ENCODE data around the gene TM4SF4. TPM values are rescaled to one million over a fixed set of nuclear protein-coding genes. Genes with fewer than 3 reads are reported as not detected.

TM4SF4 gene
- total and polyA plus RNA-seq, 4 donors = 184 to 230 (median 208) TPM

- no peaks in the 10 kb centered on the region for H3K36me3 ChIP-seq (ENCODE audit: control insufficient read depth in 4 of 4, insufficient read depth in 3 of 4, low read depth in 1 of 4, low read length in 3 of 4)
- 45% methylated on average over 3 of the region's 3 CpGs for WGBS
- H3K27me3 ChIP-seq (ENCODE audit: control insufficient read depth in 4 of 4, insufficient read depth in 4 of 4, low read length in 3 of 4) = no peaks in the 10 kb centered on the region
- TF ChIP-seq SP1 (IDR thresholded peaks at IDR 0.05) (no peak), RXRA (IDR thresholded peaks at IDR 0.05) (no peak), RAD21 (IDR thresholded peaks at IDR 0.05) (no peak), YY1 (IDR thresholded peaks at IDR 0.05) (no peak), FOXA1 (IDR thresholded peaks at IDR 0.05) (no peak), EGR1 (IDR thresholded peaks at IDR 0.05; ENCODE audit: low read depth in 2 of 2) (no peak), NR2F2 (IDR thresholded peaks at IDR 0.05) (no peak), TAF1 (conservative IDR thresholded peaks at IDR 0.05) (no peak), GABPA (IDR thresholded peaks at IDR 0.05 in 1 of 2, conservative IDR thresholded peaks at IDR 0.05 in 1 of 2) (no peak)
- TF ChIP-seq, protein P1, sequence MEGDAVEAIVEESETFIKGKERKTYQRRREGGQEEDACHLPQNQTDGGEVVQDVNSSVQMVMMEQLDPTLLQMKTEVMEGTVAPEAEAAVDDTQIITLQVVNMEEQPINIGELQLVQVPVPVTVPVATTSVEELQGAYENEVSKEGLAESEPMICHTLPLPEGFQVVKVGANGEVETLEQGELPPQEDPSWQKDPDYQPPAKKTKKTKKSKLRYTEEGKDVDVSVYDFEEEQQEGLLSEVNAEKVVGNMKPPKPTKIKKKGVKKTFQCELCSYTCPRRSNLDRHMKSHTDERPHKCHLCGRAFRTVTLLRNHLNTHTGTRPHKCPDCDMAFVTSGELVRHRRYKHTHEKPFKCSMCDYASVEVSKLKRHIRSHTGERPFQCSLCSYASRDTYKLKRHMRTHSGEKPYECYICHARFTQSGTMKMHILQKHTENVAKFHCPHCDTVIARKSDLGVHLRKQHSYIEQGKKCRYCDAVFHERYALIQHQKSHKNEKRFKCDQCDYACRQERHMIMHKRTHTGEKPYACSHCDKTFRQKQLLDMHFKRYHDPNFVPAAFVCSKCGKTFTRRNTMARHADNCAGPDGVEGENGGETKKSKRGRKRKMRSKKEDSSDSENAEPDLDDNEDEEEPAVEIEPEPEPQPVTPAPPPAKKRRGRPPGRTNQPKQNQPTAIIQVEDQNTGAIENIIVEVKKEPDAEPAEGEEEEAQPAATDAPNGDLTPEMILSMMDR (IDR thresholded peaks at IDR 0.05; ENCODE audit: low read depth, low read length, missing input control) = no peak
- TF ChIP-seq, protein P2, sequence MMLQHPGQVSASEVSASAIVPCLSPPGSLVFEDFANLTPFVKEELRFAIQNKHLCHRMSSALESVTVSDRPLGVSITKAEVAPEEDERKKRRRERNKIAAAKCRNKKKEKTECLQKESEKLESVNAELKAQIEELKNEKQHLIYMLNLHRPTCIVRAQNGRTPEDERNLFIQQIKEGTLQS (IDR thresholded peaks at IDR 0.05) = no peak
- peaks cover 0 to 4% (median 1%) of the 10 kb centered on the region in 4 donors for H3K9me3 ChIP-seq (ENCODE audit: control insufficient read depth in 4 of 4, low read length in 3 of 4)
- H3K4me3 ChIP-seq (ENCODE audit: low read depth in 1 of 3, low read length in 3 of 3) = no peak overlapping the region
- H3K9ac ChIP-seq (ENCODE audit: low read depth in 1 of 2, low read length in 2 of 2) = no peak overlapping the region
- H3K4me1 ChIP-seq (ENCODE audit: control insufficient read depth in 4 of 4, insufficient read depth in 4 of 4, low read length in 3 of 4) = no peaks in the 10 kb centered on the region
- H3K27ac ChIP-seq (ENCODE audit: low read depth in 1 of 2, low read length in 2 of 2) = peak overlapping the region in 1 of 2 donors; percentile 1
- no peak for DNase-seq (ENCODE audit: low spot score)
Observed at GRCh38 chr3:149448331-149448831, 26.1 kb upstream of the TM4SF4 start.

GRCh38 chr3:149449182-149449581 is 25.3 kb upstream of the TM4SF4 start:
- no peak for DNase-seq (ENCODE audit: low spot score)
- no peak for TF ChIP-seq RXRA (IDR thresholded peaks at IDR 0.05)
- no peak for TF ChIP-seq HNF4A (conservative IDR thresholded peaks at IDR 0.05)
- no peak for TF ChIP-seq NR2F2 (IDR thresholded peaks at IDR 0.05)
- TF ChIP-seq, protein P1 (IDR thresholded peaks at IDR 0.05; ENCODE audit: low read depth, low read length, missing input control) = no peak
- 62% methylated on average over 3 of the region's 3 CpGs for WGBS
- Histone ChIP-seq H3K4me3 (ENCODE audit: low read depth in 1 of 3, low read length in 3 of 3) (no peak overlapping the region), H3K27me3 (ENCODE audit: control insufficient read depth in 4 of 4, insufficient read depth in 4 of 4, low read length in 3 of 4) (no peaks in the 10 kb centered on the region), H3K27ac (ENCODE audit: low read depth in 1 of 2, low read length in 2 of 2) (no peak overlapping the region), H3K9me3 (ENCODE audit: control insufficient read depth in 4 of 4, low read length in 3 of 4) (peaks cover 0 to 4% (median 1%) of the 10 kb centered on the region in 4 donors), H3K36me3 (ENCODE audit: control insufficient read depth in 4 of 4, insufficient read depth in 3 of 4, low read depth in 1 of 4, low read length in 3 of 4) (no peaks in the 10 kb centered on the region), H3K4me1 (ENCODE audit: control insufficient read depth in 4 of 4, insufficient read depth in 4 of 4, low read length in 3 of 4) (no peaks in the 10 kb centered on the region), H3K9ac (ENCODE audit: low read depth in 1 of 2, low read length in 2 of 2) (no peak overlapping the region)

- Histone ChIP-seq H3K27ac (ENCODE audit: low read depth in 1 of 2, low read length in 2 of 2) (no peak overlapping the region), H3K36me3 (ENCODE audit: control insufficient read depth in 4 of 4, insufficient read depth in 3 of 4, low read depth in 1 of 4, low read length in 3 of 4) (no peaks in the 10 kb centered on the region), H3K9me3 (ENCODE audit: control insufficient read depth in 4 of 4, low read length in 3 of 4) (peaks cover 0 to 4% (median 1%) of the 10 kb centered on the region in 4 donors), H3K4me1 (ENCODE audit: control insufficient read depth in 4 of 4, insufficient read depth in 4 of 4, low read length in 3 of 4) (no peaks in the 10 kb centered on the region), H3K9ac (ENCODE audit: low read depth in 1 of 2, low read length in 2 of 2) (no peak overlapping the region), H3K4me3 (ENCODE audit: low read depth in 1 of 3, low read length in 3 of 3) (no peak overlapping the region), H3K27me3 (ENCODE audit: control insufficient read depth in 4 of 4, insufficient read depth in 4 of 4, low read length in 3 of 4) (no peaks in the 10 kb centered on the region)
- 92% methylated on average over 4 of the region's 4 CpGs for whole genome bisulfite sequencing
- no peak for DNase-seq (ENCODE audit: low spot score)
- TF ChIP-seq, protein P3, sequence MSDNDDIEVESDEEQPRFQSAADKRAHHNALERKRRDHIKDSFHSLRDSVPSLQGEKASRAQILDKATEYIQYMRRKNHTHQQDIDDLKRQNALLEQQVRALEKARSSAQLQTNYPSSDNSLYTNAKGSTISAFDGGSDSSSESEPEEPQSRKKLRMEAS (IDR thresholded peaks at IDR 0.05) = no peak
- TF ChIP-seq RAD21 (IDR thresholded peaks at IDR 0.05) (no peak), EGR1 (IDR thresholded peaks at IDR 0.05; ENCODE audit: low read depth in 2 of 2) (no peak), TAF1 (conservative IDR thresholded peaks at IDR 0.05) (no peak), FOXA1 (IDR thresholded peaks at IDR 0.05) (no peak), YY1 (IDR thresholded peaks at IDR 0.05) (no peak), HNF4G (IDR thresholded peaks at IDR 0.05) (no peak), NR2F2 (IDR thresholded peaks at IDR 0.05) (no peak), RXRA (IDR thresholded peaks at IDR 0.05) (no peak), FOXA2 (IDR thresholded peaks at IDR 0.05) (no peak), GABPA (IDR thresholded peaks at IDR 0.05 in 1 of 2, conservative IDR thresholded peaks at IDR 0.05 in 1 of 2) (no peak), JUND (IDR thresholded peaks at IDR 0.05) (no peak)
- TF ChIP-seq, protein P4, sequence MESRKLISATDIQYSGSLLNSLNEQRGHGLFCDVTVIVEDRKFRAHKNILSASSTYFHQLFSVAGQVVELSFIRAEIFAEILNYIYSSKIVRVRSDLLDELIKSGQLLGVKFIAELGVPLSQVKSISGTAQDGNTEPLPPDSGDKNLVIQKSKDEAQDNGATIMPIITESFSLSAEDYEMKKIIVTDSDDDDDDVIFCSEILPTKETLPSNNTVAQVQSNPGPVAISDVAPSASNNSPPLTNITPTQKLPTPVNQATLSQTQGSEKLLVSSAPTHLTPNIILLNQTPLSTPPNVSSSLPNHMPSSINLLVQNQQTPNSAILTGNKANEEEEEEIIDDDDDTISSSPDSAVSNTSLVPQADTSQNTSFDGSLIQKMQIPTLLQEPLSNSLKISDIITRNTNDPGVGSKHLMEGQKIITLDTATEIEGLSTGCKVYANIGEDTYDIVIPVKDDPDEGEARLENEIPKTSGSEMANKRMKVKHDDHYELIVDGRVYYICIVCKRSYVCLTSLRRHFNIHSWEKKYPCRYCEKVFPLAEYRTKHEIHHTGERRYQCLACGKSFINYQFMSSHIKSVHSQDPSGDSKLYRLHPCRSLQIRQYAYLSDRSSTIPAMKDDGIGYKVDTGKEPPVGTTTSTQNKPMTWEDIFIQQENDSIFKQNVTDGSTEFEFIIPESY (IDR thresholded peaks at IDR 0.05) = no peak
- TF ChIP-seq, protein P2 (IDR thresholded peaks at IDR 0.05) = no peak
Observed at GRCh38 chr3:149449799-149450198, 24.7 kb upstream of the TM4SF4 start.

Data from liver (tissue), 9 donors.